Stimulated activated CD8-positive, alpha-beta memory T cell treated with anti-CD3 and anti-CD28 coated beads, Interleukin-2, amount 100 ng/mL, for 1 hour (primary cell): ENCODE data around the gene PTGFRN.

Source experiments
- DNase-seq, 2 donors: peaks; one replicate each; pipeline ENCODE4 v3.0.0-alpha.2; 2020; ENCODE audit warnings: low read depth in 2 of 2

PTGFRN gene

DNA sequence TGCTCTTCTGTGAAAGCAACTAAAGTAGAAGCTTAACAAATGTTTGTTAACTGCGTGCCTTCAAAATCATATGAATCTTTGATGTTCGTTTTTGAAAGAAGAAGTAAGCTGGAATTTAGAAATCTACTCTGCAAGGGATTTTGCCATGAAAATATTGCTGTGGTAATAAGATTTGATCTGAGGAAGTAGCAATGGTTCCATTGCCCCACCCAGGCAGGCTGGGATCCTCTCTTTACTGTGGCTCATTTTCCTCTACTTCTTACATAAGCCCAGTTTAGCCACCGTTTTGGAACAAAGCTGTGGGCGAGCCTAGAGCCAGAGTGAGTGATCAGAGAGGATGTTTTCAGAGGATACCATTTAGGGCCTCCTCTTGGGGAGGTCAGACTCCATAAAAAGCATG is 20.3 kb upstream of the PTGFRN start:
- no peak for DNase-seq

DNA sequence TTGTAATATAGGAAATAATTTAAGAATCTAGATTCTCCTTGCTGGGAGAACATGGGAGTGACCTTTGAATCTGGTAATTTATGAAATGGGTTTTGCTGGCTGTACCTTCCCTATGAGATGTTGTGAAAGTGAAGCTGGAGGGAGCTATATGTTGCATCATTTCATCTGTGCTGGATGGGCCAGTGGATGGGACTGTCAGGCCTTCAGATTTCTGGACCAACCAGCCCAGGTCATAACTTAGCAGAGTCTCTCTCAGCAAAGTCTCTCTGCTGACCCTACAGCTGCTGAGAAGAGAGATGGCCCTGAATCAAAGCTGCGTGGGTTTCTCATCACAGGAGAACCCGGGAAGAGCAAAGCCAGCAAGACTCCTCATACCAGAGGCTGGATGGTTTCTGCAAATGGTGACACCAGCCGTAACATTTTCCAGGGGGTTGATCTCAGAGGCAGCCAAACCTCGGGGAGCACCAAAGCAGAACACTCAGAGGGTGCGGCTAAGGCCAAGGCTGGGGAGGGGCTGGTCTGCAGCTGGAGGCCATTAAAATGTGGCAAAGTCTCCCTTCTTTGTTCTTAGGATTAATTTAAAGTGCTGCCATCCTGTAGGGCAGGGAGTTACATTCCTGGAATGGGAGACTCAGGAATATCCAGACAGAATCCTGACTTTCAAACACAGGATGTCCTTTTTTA is 18.2 kb upstream of the PTGFRN start:
- no peak for DNase-seq

DNA sequence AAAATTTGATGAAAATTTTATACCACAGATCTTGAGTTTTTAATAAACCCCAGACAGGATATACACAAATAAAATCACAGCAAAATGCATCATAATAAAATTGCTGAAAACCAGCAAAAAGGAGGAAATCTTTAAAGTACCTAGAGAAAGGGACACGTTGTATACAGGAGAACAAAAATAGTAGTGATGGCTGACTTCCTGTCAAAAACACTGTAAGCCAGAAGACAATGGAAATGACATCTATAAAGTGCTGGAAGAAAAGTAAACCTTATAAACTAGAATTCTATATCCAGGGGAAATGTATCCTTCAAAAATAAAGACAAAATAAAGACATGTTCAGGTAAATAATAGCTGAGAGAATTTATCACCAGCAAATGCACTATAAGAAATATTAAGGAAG is 14.6 kb upstream of the PTGFRN start:
- no peak for DNase-seq

DNA sequence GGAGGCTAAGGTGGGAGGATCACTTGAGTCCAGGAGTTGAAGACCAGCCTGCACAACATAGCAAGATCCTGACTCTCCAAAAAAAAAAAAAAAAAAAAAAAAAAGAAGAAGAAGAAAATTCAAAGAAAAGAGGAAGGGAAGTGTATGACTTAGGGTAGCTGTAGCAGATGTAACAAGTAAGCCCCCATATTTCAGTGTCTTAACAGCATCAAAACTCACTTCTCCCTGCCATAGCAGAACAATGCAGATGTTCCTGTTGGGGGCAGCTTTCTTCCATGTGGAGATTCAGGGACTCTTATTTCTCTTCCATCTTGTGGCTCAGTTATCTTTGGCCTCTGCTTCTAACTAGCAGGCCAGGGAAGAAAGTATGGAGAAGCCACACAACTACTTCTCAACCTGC is 10.2 kb upstream of the PTGFRN start:
- DNase-seq, result no peak

DNA sequence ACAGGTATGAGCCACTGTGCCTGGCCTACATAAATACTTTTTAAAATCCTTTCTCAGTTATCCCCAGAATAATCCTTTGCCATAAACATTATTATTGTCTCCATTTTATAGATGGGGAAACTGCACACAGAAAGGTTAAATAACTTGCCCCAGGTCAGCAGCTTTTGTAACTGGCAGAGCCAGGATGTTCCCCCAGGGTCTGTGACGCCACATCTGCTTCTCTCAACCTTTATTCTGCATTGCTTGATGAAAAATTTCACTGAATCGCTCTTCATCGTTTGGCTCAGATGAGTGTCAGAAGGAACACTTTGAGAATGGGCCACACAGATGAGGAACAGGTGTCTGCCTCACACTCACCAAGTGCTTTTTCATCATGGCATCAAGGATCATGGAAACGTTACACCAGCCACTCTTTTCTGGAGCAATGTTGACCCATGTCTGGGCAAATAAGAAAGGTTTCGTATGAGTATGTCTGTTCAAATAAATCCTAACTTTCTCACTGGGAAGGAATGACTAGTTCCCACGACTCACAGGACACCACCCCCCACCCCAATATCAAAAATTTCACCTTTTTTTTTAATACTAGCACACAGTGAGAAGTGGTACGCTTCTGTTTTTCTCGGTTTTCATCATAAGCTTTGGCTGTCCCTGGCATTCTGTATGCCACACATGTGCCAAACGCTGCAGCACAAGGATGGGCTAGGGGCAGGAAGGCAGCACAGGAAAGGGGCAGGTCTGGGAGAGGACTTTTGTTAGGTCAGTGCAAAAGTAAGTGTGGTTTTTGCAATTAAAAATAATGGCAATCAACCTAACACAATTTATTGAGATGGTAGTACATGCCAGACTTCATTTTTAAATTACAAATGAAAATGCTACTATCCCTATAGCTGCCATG is 9.0 kb upstream of the PTGFRN start:
- no peak for DNase-seq

DNA sequence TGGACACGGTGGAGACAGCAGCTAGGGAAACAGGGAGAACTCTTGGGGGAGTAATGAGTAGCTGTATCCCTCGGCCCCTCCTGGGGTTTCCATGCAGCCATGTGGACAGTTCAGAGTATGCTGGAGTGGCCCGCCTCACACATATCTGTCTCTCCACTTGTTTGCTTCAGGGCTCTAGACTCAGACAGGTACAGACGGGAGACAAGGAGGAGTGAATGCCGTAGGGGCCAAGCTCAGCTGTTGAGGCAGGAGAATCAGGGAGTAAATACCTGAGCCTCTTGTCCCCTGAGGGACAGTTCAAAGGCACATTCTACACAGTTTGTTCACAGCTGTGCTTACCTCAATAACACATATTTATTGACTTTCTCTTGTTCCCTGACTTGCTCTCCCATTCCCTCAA is 7.7 kb upstream of the PTGFRN start:
- no peak for DNase-seq

DNA sequence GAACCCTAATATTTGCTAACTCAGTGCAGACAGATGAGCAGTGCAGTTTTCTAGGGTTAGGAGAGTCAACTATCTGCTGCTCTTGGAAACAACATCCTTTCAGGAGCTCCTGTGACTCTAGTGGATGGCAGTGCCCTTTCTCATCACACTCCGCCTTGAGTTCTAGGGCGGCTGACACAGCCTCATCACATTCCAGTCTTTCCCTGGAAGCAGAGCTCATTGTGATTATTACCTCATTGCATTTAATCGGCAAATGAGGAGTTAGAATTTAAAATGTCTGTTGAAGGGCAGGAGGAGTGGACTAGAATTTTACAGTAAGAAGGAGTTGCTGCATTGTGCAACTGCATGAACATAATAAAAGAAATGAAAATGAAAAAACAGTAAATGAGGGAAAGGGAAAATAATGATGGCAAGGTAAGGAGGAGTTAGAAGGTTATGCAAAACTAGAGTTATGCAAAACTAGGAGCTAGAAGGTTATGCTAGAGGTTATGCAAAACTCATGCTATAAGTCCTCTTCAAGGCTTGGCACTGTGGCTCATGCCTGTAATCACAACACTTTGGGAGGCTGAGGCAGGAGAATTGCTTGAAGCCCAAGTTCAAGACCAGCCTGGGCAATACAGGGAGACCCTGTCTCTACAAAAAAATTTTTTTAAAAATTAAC is 6.9 kb upstream of the PTGFRN start:
- DNase-seq, result no peak

DNA sequence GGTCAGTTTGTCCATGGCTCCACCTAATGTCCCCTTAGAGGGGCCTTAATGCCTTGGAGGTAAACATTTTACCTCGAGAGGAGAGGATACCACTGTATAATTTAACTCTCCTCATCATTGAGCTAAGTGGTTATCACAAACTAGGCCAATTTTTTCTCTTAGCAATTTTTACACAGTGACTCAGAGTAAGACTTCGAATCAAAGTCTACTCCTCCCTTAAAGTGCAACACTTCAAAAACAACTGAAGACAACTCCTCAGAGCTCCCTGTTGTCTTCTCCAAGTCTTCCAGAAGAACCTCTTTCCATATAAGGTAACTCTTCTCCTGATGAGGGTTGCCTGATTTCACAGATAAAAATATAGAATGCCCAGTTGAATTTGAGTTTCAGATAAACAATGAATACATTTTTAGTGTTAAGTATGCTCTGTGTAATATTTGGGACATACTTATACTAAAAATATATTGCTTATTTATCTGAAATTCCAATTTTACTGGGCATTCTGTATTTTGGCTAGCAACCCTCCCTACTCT is 4.9 kb upstream of the PTGFRN start:
- DNase-seq, result no peak

DNA sequence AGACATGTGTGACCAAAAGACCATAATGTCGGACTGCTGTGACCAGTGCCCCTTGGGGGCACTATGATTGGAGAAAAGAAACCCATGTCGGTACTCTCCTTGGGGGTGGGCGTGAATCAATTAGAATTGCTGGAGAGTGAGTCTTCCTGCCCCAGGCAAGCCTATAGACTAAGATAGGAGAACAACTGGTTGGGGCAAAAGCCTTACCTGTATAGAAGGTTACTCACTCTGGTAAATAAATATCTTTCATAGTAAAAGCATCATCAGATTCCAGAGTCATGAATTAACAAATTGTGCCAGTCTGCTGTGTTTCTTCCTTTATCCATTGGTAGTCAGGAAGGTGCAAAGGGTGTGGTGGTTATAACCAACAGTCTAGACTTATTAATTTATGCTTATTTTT is 2.9 kb upstream of the PTGFRN start:
- no peak for DNase-seq

DNA sequence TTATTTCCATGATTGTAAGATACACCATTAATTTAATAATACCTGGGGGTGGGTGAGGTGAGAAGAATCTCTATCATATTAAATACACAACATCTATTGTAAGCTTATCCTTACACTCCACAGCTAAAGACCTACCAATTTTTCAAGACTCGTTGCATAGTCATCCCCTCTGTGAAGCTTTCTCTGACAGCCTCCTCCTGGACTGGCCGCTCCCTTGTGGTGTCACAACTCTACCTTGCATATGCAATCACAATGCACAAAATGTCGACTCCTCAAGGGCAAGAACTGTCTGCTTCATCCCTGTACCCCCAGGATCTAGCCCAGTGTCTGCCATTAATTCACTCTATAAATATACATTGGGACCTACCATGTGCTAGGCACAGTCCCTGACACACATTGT is 2.4 kb upstream of the PTGFRN start:
- no peak for DNase-seq

DNA sequence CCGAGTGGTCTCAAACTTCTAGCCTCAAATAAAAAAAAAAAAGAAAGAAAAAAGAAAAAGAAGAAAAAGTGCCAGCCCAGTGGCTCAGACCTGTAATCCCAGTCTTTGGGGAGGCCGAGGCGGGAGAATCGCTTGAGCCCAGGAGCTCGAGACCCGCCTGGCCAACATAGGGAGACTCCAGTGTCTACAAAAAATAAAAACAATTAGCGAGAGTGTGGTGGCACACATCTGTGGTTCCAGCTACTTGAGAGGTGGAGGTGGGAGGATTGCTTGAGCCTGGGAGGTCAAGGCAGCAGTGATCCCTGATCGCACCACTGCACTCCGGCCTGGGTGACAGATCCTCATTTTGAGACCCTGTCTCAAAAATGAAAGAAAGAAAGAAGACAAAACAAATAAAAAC is 1.4 kb upstream of the PTGFRN start:
- DNase-seq, result no peak

DNA sequence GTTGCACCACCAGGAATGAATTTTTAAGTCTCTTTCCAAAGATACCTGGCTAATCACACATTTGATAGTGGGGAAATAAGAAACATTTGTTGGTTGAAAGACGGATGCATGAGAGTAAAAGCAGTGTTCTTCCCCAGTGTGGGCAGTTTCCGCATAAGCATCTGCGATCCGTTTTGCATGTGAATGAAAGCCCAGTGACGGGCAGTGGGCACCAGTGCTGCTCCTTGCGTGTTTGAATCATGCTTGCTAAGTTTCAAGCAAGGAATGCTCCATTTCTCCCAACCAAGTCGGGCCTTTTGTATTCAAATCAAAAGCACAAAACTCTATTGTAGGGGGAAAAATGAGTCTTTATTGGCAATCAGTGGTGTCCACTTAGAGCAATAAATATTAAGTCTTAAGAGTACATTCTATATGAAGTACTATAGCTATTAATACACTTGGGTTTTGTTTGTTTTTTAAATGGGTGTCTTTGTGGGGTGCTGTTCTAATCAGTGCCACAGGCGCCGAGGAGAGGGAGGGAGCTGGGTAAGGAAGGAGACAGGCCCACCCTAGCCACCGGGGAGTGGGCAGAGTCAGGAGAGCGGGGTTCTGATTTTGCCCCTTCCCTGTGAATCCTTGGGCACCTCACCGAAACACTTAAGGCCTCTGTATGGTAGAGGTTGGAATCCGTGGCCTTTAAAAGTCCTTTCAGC is 750 bp upstream of the PTGFRN start:
- DNase-seq, result no peak

DNA sequence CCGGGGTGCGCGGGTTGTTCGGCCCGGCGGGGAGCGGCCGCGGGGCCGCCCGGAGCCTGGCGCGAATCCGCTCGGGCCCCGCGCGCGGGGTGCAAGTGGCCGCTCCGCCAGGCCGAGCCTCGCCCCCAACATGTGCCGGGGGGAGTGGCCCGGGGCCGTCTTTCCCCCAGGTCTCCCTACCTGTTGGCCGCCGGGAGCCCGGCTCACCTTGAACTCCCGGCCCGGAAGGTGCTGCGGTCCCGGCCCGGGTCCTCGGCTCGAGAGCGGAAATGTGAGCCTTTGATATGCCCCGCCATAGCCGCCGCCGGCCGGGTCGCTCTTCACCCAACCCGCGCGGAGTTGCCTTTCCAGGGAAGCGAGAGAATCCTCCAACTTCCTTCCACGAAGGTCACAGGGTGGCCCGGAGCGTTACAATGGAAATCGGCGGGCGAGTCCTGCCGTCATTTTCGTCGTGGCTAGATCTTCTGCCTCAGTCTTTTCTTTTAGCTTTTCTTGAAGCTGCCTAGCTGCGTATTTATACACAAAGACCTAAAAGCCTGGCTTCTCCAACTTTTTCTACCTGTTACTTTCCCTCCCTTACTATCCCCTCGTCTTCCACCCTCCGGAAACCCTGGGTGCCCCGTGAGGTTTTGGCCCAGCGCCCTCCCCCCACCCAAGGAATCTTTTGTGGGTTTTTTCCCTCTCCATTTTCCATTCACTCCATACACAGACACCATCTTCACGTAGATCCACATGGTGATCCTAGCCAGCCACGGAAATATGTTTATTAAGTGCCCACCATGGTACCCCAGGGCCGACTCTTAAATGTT is 867 bp downstream of the PTGFRN start:
- peak in 1 of 2 donors; percentile 10 for DNase-seq

DNA sequence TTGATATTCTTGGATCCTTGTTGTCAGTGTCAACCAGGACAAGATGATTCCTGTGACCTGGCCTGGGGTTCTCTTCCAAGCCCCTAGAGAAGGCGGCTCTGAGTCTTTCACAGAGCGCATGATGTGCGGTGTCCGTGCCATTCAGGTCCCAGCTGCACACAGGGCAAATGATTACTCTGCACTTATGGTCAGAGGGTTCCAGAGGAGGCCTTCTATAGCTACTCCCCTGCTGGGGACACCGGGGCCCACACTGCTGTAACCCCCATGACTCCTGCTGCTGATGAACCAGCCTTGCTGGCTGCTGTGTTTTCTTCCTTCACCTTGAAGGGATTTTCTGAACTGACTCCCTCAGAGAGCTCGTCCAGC is 1.5 kb downstream of the PTGFRN start:
- DNase-seq, result no peak

DNA sequence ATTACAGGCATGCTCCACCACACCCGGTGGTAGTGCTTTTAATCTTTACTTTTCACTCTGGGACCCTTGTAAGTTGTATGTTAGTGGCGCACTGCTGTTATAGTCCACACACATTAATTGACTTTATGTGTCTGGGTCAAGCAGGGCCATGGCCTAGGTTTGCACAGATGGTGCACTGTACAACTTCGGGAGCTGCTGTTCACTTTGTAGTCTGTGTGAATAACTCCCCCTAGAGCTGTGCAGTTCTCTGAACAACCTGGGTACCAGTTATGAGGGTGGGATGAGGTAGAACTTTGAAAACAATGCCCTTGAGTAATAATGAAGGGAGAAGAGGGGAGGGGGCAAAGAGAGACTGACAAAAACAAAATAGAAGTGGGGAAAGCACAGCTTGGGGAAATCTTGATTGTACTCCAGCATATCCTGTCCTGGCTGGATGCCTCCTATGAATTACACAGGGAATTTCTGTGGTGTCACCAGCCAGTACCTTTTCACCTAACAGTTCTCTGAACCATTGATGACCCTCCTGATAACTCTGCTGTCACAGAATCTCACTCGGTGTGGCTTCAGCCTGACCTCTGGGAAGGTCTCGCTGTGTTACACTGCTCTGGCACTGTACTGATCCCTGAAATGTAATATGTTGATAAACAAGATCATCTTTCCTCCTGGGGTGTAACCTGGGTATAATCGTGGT is 2.2 kb downstream of the PTGFRN start:
- DNase-seq, result no peak

DNA sequence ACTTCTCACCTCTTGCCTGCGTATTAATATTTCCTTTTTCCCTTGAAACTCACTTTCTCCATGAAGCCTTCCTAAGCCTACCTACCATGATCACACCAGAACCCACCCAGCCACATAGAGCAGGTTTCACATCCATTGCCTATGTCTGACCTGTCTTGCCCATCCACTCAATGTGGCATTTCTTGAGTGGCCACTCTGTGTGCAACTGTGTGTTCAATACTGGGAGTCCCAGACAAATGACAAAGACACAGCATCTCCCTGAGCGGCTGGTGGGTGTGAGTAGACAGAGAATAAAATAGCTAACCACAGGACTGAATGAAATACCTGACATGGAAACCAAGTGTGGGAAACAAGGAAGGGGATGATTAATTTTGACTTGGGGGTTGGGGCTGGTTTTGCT is 3.1 kb downstream of the PTGFRN start:
- DNase-seq, result no peak

DNA sequence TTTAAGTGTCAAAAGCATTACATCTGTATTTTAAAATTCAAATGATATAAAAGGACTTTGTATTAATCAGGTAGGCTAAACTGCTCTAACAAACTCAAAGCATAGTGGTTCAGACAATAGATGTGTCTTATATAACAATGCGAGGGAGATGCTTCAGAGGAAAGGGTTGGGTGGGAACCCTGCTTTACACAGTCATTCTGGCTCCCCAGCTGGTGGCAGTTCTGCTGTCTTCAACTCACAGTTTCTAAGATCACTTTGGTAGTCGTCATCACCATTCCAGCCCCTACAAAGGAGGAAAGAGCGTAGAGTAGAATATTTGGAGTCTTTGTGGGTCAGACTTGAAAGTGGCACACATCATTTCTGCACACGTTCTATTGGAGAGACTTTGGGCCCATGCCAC is 4.2 kb downstream of the PTGFRN start:
- DNase-seq, result no peak

DNA sequence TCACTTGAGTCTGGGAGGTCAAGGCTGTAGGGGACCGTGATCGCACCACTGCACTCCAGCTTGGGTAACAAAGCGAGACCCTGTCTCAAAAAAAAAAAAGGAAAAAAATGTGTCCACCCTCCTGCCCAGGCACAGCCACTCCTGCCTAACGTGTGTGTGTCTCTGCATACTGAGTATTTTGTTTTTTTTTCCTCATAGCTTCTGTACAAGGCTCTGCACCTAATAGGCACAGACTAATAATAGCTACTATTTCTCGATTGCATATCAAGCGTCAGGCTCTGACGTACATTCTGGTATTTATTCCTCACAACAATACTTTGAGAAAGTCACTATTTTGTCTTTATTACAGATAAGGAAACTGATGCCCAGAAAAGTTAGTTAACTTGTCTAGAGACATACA is 5.0 kb downstream of the PTGFRN start:
- DNase-seq, result no peak

DNA sequence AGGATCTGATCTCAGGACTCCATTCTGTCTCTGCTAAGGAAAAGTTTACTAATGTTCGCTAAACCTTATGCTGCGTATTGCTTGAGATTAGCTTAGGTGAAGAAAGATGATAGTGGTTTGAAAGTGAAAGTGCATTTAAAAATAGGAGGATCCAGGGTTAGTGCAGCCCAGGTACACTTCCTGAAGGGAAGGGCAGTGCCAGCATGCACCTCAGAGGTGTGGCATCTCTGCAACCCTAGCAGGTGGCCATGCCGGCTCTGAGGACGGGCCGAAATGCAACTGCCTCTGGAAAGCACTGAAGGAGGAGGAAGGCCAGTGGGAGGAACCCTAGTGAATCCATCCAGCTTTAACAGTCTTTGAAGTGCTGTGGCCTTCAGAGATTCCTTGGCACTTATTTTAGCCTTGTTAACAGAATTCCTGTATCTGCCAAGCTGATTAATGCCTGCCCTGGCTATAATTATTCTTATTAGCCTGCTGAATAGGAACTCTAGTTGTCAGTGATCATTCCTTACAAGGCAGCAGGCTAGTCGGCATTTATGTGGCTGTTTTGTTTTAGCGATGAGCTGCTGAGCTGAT is 5.5 kb downstream of the PTGFRN start:
- DNase-seq, result no peak

DNA sequence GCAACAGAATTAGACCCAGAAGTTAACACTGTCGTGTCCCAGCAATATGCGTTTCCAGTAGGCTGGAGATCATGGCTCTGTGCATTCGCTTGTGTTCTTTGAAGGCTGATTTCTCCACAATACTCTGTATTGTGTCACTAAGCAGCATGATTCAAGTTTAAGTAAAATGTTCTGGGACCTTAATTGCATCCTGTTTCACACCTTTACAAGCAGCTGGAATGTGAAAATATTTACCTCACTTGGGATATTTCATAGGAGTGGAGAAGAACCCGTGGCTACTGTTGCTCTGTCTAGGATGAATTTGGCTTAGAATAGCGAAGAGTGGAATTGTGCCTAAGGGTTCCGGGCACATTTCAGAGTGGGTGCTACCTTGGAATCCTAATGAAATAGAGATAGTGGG is 6.3 kb downstream of the PTGFRN start:
- DNase-seq, result no peak
